Esophagus muscularis mucosa (tissue), 3 donors: Measurements from ENCODE around the gene ERH.

Source experiments
- CTCF ChIP-seq, 3 experiments: fragments of 200-600 bp in 2 of 3; fragments of 450-650 bp in 1 of 3; sonication (generic) in 2 of 3; IDR thresholded peaks; one replicate each; pipeline ENCODE4 v1.5.1; 2017 to 2019; ENCODE audit warnings: antibody characterized with exemption in 3 of 3, mild to moderate bottlenecking in 2 of 3, moderate library complexity in 1 of 3
- POLR2A ChIP-seq: fragments of 450-650 bp; IDR thresholded peaks from one replicate; pipeline ENCODE4 v1.6.1; 2017; ENCODE audit warnings: antibody characterized with exemption, moderate library complexity, mild to moderate bottlenecking, low read depth
- POLR2AphosphoS5 ChIP-seq, 2 donors: sonication (generic); formaldehyde crosslinking; IDR thresholded peaks; one replicate each; pipeline ENCODE4 v1.6.1; 2017; ENCODE audit warnings: antibody characterized with exemption in 2 of 2

GRCh38 chr14:69373104-69373503, 25.0 kb downstream of the ERH start:
- TF ChIP-seq CTCF (IDR thresholded peaks at IDR 0.05) = no peak
- no peak for TF ChIP-seq POLR2AphosphoS5 (IDR thresholded peaks at IDR 0.05)
- no peak for TF ChIP-seq POLR2A
